Fibroblast of skin of left quadriceps (primary cell): Measurements from ENCODE around the gene MED27.

Source experiments
- DNase-seq, 2 experiments: peaks; one replicate each; pipeline ENCODE4 v3.0.0-alpha.2; 2013; ENCODE audit warnings: low read depth in 2 of 2

MED27 gene

DNA sequence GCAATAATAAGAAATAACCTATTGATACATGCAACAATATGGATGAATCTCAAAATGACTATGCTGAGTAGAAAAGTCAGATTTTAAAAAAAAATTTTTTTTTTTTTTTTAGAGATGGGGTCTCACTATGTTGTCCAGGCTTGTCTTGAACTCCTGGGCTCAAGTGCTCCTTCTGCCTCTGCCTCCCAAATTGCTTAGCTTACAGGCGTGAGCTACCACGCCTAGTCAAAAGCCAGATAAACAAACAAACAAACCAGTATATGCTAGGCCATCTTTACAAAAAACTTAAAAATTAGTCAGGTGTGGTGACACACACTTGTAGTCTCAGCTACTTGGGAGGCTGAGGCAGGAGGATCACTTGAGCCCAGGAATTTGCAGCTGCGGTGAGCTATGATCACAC lies 79.0 kb downstream of the MED27 start:
- no peak for DNase-seq

DNA sequence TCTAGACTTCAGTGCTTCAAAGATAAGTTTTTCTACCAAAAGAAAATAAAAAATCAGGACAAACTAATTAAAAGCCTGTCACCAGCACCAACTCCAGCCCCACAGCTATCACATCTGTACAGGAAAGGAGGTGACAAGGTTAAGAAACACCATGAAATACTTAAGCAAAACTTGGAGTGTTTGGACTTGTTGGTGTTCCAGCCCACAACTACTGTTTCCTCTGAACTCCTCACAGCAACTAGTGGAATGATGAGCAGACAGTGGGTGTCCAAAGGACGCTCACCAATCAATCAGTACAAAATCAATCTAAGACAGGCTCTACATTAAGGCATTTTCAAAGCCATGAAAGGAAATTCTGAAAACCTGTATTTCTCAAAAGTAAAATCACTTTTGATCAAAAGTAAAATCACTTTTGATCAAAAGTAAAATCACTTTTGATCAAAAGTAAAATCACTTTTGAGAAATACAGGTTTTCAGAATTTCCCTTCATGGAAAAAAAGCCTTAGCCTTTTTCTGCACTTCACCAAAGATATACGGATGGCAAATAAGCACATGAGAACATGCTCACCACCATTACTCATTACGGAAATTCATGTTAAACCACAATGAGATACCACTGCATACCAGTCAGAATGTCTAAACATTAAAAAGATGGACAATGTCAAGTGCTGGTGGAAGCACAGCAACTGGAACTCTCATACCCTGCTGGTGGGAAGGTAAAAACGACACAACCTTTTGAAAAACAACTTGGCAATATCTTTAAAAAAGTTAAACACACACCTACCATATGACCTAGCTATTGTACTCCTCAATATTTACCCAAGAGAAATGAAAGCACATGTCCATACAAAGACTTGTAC lies 79.7 kb downstream of the MED27 start:
- peak in 1 of 2 experiments; percentile 35 for DNase-seq

DNA sequence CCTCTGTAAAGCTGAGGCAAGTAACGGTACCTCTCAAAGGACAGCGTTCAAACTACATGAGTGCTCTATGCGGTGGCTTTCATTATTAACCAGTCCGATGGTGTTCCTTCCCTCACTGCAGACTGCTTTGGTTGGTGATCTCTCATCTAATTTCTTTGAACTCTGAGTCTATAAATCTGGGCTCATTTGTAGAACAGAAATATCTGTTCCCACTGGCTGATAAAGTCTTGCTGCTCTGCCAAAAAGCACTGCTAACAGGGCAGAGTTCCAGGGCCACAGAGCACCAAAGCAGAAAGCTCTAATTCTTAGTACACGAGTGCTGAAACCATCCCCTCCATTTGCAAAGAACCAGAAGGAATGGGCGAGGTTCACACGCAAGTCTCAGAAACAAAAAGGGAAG lies 81.9 kb downstream of the MED27 start:
- no peak for DNase-seq

DNA sequence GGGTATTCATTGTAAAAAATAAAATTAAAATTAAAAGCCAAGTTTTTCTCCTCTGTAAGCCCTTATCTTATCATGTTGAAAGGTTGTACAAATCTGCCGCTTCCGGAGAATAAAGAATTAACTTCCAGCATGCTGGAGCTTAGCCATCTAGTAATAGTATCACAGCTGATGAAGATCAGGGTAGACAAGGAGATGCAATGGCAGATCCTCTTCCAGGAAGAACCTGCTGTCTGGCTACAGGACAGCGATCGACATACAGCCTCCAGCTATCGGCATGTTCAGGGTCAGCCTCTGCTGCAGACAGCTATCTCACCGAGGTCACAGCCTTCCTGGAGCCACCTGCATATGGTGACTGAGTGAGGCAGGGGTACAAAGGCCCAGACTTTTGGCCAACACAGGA lies 82.6 kb downstream of the MED27 start:
- DNase-seq, result no peak

DNA sequence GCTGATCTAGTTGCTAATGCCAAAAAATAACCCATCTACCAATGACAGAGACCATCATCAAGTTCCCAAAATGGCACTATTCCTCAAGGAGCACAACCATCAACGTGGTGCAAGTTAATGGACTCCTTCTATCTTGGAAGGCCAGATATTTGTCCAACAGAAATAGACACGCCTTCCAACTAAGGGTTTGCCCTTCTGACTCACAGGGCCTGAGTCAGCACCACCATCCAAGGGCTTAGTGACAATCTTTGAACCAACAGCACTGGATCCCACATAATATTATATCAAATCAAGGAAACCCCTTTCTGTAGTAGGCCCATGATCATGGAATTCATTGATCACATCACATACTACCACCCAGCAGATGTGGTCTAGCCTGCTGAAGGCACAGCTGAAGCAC lies 84.3 kb downstream of the MED27 start:
- no peak for DNase-seq

DNA sequence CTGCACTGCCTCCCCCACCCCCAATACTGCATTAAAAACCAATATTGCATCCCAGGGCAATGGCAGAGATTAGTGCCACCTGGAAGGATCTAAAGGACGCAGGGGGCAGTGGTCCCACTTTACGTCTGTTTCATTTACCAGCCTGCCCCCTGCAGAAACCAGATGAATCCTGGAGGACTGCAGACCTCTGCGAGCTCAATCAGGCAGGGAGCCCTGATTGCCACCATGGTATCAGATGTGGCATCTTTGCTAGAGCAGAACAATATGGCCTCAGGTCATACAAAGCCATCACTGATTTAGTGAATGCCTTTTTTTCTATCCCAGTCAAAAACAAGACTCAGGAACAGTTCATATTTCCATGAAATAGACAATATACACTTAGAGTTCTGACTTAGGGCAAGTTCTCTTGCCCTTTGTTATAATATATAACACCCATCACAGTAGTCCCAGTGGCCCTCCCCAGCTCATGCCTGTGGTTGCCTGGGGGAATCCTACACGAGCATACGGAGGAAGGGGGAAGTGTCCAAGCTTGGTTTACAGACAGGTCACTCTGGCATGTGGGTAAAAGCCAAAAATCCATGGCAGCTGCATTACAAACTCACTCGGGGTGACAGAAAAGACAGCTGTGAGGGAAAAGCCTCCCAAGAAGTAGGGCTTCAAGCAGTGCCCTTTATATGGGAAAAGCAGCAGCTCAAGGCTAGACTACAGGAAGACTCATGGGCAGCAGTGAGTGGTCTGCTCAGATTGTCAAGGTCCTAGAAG lies 85.1 kb downstream of the MED27 start:
- DNase-seq, result no peak

DNA sequence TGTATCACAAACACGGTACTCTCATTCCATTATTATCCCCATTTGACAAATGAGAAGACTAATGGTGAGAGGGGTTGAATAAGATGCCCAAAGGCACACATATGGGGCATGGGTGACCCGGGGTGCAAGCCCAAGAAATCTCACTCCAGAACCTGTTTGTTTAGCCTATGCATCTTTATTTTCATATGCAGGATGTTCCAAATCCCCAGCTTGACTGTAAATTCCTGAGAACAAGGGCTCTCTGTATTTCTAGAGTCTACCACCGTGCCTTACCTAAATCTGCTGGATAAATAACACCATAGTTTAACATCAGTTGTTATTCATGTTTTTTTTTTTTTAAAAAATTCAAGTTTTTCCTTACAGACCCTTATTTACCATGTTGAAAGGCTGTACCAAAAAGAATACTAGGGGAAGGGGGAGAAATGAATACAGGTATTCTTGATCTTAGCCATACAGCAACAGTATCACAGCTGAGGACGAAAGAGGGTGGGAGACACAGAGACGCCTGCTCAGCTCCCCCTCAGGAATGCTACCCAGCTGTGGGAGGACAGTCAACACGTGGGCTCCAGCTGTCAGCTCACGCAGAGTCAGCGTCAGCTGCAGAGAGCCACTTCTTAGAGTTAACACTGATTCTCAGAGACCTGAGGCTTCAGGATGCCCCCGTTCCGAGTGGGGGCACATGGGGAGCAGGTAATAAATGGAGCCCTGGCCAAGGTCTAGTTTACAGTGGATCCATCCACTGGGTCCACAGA lies 86.6 kb downstream of the MED27 start:
- DNase-seq, result no peak

DNA sequence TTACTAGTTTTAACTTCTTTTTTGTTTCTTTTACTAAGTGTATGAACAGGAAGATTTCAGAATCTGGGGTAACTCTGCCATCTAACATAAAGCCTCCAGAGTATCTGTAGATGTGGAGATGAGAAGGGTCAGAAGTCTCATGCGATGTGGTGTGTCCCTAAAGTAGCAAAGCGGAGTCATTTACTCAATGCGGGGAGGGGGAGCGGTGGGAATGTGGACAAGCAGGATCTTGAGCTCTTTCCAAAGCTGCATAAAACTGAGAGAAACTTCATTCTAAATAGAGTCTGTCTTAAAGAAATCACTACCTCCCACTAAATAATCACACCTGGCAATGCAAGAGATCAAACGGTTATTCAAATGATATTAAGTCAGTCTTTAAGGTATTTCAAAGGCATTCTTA lies 92.4 kb downstream of the MED27 start:
- DNase-seq, result no peak

DNA sequence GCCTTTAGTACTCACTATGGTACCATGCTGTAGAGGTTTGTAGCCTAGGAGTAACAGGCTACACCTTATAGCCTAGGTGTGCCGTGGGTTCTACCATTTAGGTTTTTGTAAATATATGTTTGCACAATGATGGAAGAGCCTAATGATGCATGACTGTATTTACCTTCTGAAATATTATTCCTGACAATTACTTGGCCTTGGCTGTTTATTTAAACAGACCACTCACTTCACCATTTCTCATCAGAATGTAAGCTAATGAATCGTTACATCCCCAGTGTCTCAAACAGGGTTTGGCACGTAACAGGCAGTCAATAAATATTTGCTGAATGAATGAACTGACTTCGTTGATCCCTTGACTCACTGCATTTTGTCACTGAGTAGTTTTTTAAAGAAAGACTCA lies 93.1 kb downstream of the MED27 start:
- no peak for DNase-seq

DNA sequence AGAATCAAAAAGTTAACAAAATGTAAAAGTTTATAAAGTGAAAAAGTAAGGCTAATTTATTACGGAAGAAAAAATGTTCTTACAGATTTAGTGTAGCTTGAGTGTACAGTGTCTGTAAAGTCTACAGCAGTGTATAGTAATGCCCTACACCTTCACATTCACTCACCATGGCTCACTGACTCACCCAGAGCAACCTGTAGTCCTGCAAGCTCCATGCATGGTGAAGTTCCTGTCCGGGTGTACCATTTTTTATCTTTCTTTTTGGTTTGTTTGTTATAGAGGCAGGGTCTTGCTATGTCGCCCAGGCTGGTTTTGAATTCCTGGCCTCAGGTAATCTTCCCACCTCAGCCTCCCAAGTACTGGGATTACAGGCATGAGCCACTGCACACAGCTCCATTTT lies 93.6 kb downstream of the MED27 start:
- DNase-seq, result no peak

DNA sequence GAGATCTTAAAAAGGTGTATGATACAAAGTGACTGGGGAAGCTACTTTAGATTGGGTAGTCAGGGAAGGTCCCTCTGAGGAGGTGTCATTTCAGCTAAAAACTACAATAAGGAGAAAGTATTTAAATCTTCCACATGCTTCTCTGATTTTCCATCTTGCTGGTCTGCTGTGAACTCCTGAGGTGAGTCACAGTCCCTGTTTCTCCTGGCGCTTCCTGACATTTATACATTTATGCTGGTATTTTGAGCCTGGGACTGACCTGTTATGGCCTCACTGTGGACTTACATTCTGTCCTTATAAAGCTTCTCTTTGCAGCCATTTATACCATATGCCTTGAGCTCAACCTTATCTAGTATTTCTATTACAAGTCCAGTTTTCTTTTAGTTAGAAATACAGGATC lies 95.1 kb downstream of the MED27 start:
- no peak for DNase-seq

DNA sequence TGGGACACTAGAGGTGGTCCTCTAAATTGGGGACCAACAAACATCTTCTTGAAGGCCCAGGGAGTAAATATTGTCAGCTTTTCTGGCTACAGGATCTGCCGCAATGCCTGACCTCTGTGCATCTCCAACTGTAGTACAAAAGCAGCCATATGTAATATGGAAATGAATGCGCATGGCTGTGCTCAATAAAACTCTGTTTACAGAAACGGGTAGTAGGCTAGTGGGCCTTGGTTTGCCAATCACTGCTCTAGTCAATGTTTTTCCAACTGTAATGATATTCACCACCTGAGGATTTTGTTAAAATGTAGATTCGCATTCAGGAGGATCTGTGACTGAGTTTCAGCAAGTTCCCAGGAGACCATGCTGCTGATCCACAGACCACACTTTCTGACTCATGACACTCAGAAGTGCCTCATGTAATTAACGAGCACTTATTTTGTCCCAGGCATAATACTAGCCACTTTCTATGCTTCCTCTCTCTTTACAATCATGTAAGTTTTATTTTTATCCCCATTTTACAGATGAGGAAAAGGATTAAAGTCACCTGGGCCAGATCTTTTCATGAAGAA lies 96.9 kb downstream of the MED27 start:
- DNase-seq, result peak in 1 of 2 experiments; percentile 24

DNA sequence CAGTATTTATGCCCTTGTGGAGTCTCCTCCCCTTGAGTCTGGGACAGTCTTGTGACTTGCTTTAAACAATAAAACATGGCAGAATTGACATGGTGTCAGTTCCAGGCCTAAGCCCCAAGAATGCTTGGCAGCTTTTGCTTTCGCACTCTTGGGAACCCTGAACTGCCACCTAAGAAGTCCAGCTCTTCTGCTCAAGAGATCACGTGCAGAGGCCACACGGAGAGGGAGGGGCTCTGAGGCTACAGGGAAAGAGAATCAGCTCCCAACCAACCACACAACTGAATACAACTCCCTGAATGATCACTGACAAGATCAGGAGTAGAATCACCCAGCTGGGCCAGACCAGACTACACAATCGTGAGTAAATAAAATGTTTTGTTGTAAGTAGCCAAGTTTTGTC lies 97.6 kb downstream of the MED27 start:
- no peak for DNase-seq

DNA sequence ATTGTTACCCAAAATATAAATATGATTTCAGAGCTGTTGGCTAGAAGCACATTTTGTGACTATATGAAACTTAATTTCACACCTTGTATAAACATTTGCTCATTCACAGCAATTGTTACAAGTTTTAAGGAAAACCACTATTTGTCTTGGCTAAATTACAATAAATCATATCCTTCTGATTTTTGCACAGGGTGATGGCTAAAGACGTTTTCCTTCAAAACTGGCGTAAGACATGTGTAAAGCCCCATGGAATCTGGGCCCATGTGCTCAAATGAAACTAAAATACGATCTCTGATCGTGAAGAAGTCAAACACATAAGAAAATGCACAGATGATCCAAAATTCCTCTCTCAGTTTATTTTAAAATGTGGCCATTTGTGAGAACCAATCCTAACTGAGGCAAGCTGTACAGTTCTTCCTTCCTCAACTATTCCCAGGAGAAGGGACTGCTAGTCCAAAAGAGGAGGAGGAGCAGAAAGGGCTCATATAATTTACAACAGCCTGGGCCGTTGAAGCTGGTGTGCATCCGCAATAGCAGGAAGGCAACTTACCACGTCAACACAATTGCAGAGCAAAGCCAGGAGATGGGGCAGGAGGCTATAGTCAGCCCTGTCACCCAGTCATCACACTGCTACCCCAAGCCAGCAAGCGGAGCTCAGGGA lies 98.4 kb downstream of the MED27 start:
- peak in 1 of 2 experiments; percentile 25 for DNase-seq

DNA sequence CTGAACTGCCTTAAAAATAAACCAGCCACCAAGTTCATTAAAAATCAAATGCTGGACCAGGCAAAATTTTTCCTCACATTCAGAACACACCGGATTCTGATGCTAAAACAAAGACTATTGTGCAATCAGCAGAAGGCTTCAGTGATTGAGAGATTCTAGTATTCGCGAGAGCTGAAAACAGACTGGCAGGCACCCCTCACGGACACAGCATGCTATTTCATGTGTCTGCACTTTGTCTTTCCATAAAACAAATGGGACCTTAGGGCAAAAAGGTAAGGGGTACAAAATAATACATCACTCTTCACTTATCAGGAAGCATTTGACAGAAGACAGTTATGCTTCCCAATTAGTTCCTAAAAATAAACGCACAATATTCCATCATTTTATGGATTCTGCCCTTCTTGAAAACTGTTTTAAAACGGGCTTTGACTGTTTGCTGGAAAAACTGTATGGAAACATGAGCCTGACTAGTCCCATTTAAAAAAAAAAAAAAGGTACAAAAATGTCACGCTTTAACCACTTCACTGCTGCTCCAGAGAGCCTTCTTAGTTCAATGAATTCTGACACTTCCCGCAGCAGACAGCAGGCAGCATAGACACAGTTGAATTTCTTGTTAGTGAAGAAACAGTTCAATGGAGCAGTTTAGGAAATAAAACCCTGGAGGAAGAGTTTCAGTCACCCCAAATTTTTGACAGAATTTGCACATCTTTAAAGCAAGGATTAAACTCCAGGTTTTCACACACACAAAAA lies 99.2 kb downstream of the MED27 start:
- no peak for DNase-seq

DNA sequence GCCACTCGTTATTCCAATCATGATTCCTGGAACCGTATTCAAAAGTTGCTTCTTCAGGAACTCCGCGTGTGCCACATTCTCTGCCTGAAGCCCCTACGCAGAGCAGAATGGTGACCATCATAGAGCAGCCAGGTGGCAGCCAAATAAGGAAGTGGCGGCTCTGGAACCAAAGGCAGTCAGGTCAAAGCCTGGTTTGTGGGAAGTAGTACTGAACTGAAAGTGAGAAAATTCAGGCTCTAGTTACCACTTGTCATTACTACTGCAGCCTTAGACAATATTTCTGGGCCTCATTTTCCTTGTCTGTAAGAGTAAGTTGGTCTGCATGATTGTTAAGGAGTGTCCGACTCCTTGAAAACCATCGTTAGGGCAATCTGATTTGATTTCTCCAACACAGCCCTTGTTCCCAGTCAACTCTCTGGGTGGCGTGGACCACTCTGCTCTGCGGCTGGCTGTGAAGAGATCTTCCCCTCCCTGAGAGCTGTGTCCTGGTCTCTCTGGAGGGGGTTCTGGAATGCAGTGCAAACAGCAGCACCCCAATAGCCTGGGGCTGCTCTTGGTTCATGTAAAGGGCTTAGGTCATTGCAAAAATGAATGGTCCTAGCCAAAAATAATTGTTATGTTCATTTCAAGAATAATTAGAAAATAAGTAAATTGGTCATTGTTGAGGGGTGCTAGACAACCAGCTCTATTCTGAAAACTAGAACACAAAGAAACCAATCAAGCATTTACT lies 102.4 kb downstream of the MED27 start:
- DNase-seq, result no peak

DNA sequence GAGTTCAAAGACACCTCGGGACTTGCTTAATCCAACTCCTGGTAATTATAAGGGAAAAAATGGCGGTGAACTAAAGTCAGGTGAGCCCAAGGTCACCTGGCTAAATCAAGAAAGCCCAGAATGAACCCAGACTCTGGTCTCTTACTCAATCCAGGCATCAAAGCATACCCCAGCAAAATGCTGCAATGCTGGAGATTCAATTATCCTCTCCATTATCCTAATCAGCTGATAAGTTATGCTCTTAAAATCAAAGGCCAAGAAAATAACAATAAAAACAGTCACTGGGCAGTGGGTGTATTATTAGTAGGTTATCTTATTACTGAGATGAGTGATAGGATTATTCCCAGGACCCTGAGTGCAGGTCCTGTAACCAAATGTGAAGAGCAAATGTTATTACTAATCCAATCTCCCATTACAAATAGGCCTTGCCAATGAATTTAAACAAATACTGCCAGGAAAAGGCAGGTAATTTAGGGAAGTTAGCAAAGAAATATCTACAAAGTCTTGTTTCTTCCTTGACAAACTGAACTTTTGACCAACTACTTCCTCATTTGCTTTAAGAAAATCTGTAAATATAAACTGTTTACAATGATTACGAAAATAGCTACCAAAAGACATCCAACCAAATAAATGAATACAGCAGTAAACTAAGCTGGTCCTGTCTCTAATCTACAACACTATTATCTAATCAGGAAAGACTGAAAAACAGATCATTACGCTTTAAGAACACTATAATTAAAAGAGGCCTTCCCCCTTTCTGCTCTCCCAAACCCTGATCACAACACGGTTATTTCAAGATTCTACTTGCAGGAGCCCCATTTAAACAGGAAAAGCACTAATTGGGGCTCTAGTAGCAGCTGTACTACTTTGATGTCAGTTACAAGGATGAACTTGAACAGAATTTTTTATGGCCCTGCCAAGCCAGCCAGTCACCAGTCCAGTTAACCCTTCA lies 103.2 kb downstream of the MED27 start:
- no peak for DNase-seq

DNA sequence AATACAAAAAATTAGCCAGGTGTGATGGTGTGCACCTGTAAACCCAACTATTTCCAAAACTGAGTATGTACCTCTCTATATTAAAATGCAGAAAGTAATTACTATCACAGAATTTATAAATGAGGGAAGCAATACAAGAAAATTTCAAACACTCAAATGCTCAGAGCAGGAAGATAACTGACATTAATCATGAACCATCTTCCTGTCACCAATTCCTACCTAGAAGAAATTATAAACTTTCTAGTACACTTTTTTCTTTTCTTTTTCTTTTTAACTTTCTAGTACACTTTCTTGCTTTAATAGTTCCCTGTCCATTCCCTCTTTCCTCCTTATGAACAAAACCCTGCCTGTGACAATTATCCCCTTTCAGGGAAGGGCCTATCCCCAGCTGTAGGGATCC lies 106.8 kb downstream of the MED27 start:
- no peak for DNase-seq

DNA sequence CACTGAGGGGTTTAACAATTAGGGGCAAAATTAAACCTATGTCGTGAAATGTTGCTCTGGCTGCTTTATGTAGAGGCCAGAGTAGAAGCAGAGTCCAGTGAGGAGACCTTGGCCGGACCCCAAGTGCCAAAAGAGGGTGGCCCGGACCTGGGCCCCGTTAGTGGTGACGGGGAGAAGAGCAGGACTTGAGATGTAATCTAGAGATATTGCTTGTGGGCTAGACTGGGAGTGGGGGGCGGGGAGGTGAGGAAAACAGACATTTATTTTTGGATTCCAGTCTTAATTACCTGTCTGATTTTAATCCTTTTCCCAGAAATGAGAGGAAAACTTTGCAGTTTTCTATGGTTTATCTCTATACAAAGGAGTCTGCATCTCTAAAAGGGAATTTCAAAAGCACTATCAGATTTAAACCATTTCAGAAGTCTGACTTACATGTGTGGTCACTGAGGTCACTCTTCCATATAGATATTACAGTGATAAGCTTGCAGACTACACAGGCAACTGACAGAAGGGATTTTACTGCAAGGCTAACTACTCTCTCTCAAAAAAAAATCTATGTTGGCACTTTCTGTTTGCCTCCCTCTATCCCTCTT lies 108.1 kb downstream of the MED27 start:
- no peak for DNase-seq
